H1 (cell line): ENCODE data around the gene LPP.

Source experiments
- ATF3 ChIP-seq: IDR thresholded peaks from 2 replicates; pipeline ENCODE4 v1.6.1; 2011; ENCODE audit warnings: low read depth, mild to moderate bottlenecking, low read length; ENCODE audit not compliant: insufficient read depth
- BACH1 ChIP-seq: IDR thresholded peaks from 2 replicates; pipeline ENCODE4 v1.6.1; 2012; ENCODE audit warnings: low read length, improper control_type of control experiment
- BRCA1 ChIP-seq: IDR thresholded peaks from 2 replicates; pipeline ENCODE4 v1.6.1; 2012; ENCODE audit warnings: low read depth, low read length, improper control_type of control experiment
- CHD1 ChIP-seq: IDR thresholded peaks from 2 replicates; pipeline ENCODE4 v1.6.1; 2012; ENCODE audit warnings: low read depth, low read length, improper control_type of control experiment
- KDM4A ChIP-seq: IDR thresholded peaks from one replicate; pipeline ENCODE4 v1.7.1; 2012; ENCODE audit warnings: low read depth, mild to moderate bottlenecking, moderate library complexity, low read length, inconsistent platforms; ENCODE audit not compliant: severe bottlenecking
- MAX ChIP-seq: IDR thresholded peaks from 2 replicates; pipeline ENCODE4 v1.6.1; 2012; ENCODE audit warnings: inconsistent platforms
- POLR2A ChIP-seq, 2 experiments: IDR thresholded peaks; 1 replicate in 1 of 2; 2 replicates in 1 of 2; pipeline ENCODE4 v1.6.1; 2011; ENCODE audit warnings: low read depth in 2 of 2, low read length in 2 of 2, mild to moderate bottlenecking in 2 of 2; ENCODE audit errors: control extremely low read depth in 1 of 2
- TBP ChIP-seq: IDR thresholded peaks from 2 replicates; pipeline ENCODE4 v1.6.1; 2011; ENCODE audit warnings: low read depth, low read length, improper control_type of control experiment
- USF2 ChIP-seq: IDR thresholded peaks from 2 replicates; pipeline ENCODE4 v1.6.1; 2011; ENCODE audit warnings: low read length, improper control_type of control experiment

GRCh38 chr3:188108703-188109412 lies 45.1 kb upstream of the LPP start:
- TF ChIP-seq POLR2A (IDR thresholded peaks at IDR 0.05; ENCODE audit: control extremely low read depth in 1 of 2, low read depth in 2 of 2, low read length in 2 of 2) (no peak), CHD1 (no peak), USF2 (no peak), BRCA1 (no peak), ATF3 (no peak), BACH1 (no peak), TBP (no peak), MAX (no peak), KDM4A (no peak)
